ENCODE data around the gene MRPS21.

Gene MRPS21

GRCh38 chr1:150281758-150282557 is 11.7 kb upstream of the MRPS21 start, which contains the start of gene CIART:
TSS of gene CIART (plus strand) at chr1:150282554. CDS start at chr1:150283268, 714 bp downstream.
- DNase-seq: peak; percentile 91

- DNase-seq: no peak
Observed at GRCh38 chr1:150282558-150282958, 11.1 kb upstream of the MRPS21 start.

- DNase-seq: no peak
Observed at GRCh38 chr1:150283260-150283659, 10.4 kb upstream of the MRPS21 start.

- no peak for DNase-seq
Observed at GRCh38 chr1:150288382-150288781, 5.3 kb upstream of the MRPS21 start.

- no peak for DNase-seq
Observed at GRCh38 chr1:150288822-150289221, 4.8 kb upstream of the MRPS21 start.

- DNase-seq: no peak
Observed at GRCh38 chr1:150295476-150295875, 1.8 kb downstream of the MRPS21 start.

GRCh38 chr1:150299716-150300115 is 6.1 kb downstream of the MRPS21 start:
- DNase-seq: no peak

GRCh38 chr1:150302338-150302737 is 8.7 kb downstream of the MRPS21 start:
- no peak for DNase-seq

GRCh38 chr1:150302902-150303301 is 9.2 kb downstream of the MRPS21 start:
- no peak for DNase-seq

GRCh38 chr1:150308585-150308984 is 14.9 kb downstream of the MRPS21 start:
- peak; percentile 25 for DNase-seq

GRCh38 chr1:150309758-150310508 is 16.3 kb downstream of the MRPS21 start:
- no peak for DNase-seq

GRCh38 chr1:150311762-150312161 is 18.1 kb downstream of the MRPS21 start:
- DNase-seq: no peak

GRCh38 chr1:150314691-150315090 is 21.0 kb downstream of the MRPS21 start:
- peak; percentile 3 for DNase-seq

- DNase-seq: no peak
Observed at GRCh38 chr1:150320667-150320978, 27.0 kb downstream of the MRPS21 start.

GRCh38 chr1:150321826-150322166 is 28.1 kb downstream of the MRPS21 start:
- peak; percentile 64 for DNase-seq

- peak; percentile 61 for DNase-seq
Observed at GRCh38 chr1:150322310-150322709, 28.6 kb downstream of the MRPS21 start.

- no peak for DNase-seq
Observed at GRCh38 chr1:150332651-150333290, 39.1 kb downstream of the MRPS21 start.

- no peak for DNase-seq
Observed at GRCh38 chr1:150346316-150346715, 52.7 kb downstream of the MRPS21 start.

GRCh38 chr1:150352866-150353265 is 59.2 kb downstream of the MRPS21 start:
- no peak for DNase-seq

Data from activated effector memory CD4-positive, alpha-beta T cell treated with anti-CD3 and anti-CD28 coated beads, Interleukin-2, amount 50 U/mL, for 16 hours (primary cell).